HepG2 (cell line): ENCODE results near the gene S100A8. TPM values are rescaled to one million over a fixed set of nuclear protein-coding genes. Genes with fewer than 3 reads are reported as not detected.

Source experiments
- ATAC-seq: fragments of 200-7000 bp; cut with Tn5 transposase; 3 replicates; pipeline ENCODE4 v1.9.1; 2020; ENCODE audit warnings: mild to moderate bottlenecking, moderate library complexity
- BruUV-seq: library from RNA; stranded (reverse); fragments of 400-500 nt; replicated peaks from 2 replicates; lab custom pipeline; 2021; lab: Mats Ljungman, UMichigan
- CTCF ChIA-PET: fragments of 300-600 bp; formaldehyde crosslinking; extraction: SDS; loops from one replicate; lab custom pipeline; 2021; ENCODE audit warnings: low total read pairs, inconsistent platforms, low intra/inter-chr PET ratio; lab: Yijun Ruan, JAX
- POLR2A ChIA-PET: fragments of 350-600 bp; sonication (Branson Sonifier 250); formaldehyde crosslinking; loops from one replicate; lab custom pipeline; 2020; ENCODE audit warnings: antibody characterized with exemption, inconsistent platforms; lab: Yijun Ruan, JAX
- DNase-seq: peaks from one replicate; pipeline ENCODE4 v3.0.0-alpha.2; 2015; ENCODE audit warnings: low spot score
- FAIRE-seq: peaks from 3 replicates; lab custom pipeline; 2011; peaks lifted over from hg19 to GRCh38; lab: Jason Lieb, UNC
- H2AFZ ChIP-seq: one replicate; pipeline ENCODE4 v1.6.1; 2011; ENCODE audit warnings: low read length, inconsistent platforms
- H3K27ac ChIP-seq: fragments of 300-600 bp; 3 replicates; pipeline ENCODE4 v1.8.0; 2011; ENCODE audit warnings: mixed run types, mild to moderate bottlenecking, mixed read lengths, low read length, inconsistent platforms; ENCODE audit not compliant: insufficient read depth; ENCODE audit errors: extremely low read length
- H3K27me3 ChIP-seq, 2 experiments: fragments of 200-600 bp in 1 of 2; 2 replicates in 1 of 2; 3 replicates in 1 of 2; pipeline versions ENCODE4 v1.6.0 to v1.8.0; 2011; ENCODE audit warnings: low read length in 2 of 2, mild to moderate bottlenecking in 2 of 2, moderate library complexity in 2 of 2, inconsistent platforms in 1 of 2; ENCODE audit not compliant: insufficient read depth in 2 of 2, control insufficient read depth in 1 of 2
- H3K36me3 ChIP-seq, 2 experiments: fragments of 200-600 bp in 1 of 2; replicated peaks in 1 of 2; 2 replicates in 1 of 2; 3 replicates in 1 of 2; pipeline versions ENCODE4 v1.5.1 to v1.8.0; 2011; ENCODE audit warnings: low read length in 2 of 2, inconsistent platforms in 1 of 2; ENCODE audit not compliant: insufficient read depth in 2 of 2, control insufficient read depth in 1 of 2
- H3K4me1 ChIP-seq: 2 replicates; pipeline ENCODE4 v1.5.1; 2012; ENCODE audit warnings: low read length, inconsistent platforms; ENCODE audit not compliant: insufficient read depth
- H3K4me2 ChIP-seq: 2 replicates; pipeline ENCODE4 v1.6.0; 2011; ENCODE audit warnings: low read depth, low read length, inconsistent platforms
- H3K4me3 ChIP-seq, 3 experiments: fragments of 200-600 bp in 1 of 3; sonication (generic), shearing (Covaris generic) in 1 of 3; replicated peaks in 1 of 3; 2 replicates each; pipeline ENCODE4 v1.5.1; 2011 to 2016; ENCODE audit warnings: low read length in 3 of 3, inconsistent platforms in 2 of 3, low read depth in 2 of 3, mild to moderate bottlenecking in 2 of 3, control low read depth in 1 of 3, mixed read lengths in 1 of 3; ENCODE audit not compliant: insufficient read depth in 1 of 3
- H3K79me2 ChIP-seq: one replicate; pipeline ENCODE4 v1.6.1; 2011; ENCODE audit warnings: low read length, inconsistent platforms; ENCODE audit not compliant: insufficient read depth
- H3K9ac ChIP-seq: 2 replicates; pipeline ENCODE4 v1.6.0; 2011; ENCODE audit warnings: mild to moderate bottlenecking, low read depth, low read length, inconsistent platforms; ENCODE audit not compliant: insufficient read depth
- H3K9me3 ChIP-seq: 2 replicates; pipeline ENCODE4 v1.5.1; 2012; ENCODE audit warnings: mild to moderate bottlenecking, low read length
- H4K20me1 ChIP-seq: 2 replicates; pipeline ENCODE4 v1.6.0; 2011; ENCODE audit warnings: inconsistent platforms, mild to moderate bottlenecking, low read length, moderate library complexity; ENCODE audit not compliant: insufficient read depth
- ELF3 ChIP-seq: IDR thresholded peaks from 2 replicates; pipeline ENCODE4 v1.6.1; 2016; ENCODE audit warnings: missing genetic modification reagents, missing compliant biosample characterization
- GLI4 ChIP-seq: sonication (generic); formaldehyde crosslinking; IDR thresholded peaks from 2 replicates; pipeline ENCODE4 v1.5.1; 2020; ENCODE audit warnings: missing genetic modification reagents, mild to moderate bottlenecking, moderate library complexity, borderline replicate concordance
- KLF13 ChIP-seq: sonication (generic); formaldehyde crosslinking; IDR thresholded peaks from 2 replicates; pipeline ENCODE4 v1.4.0; 2020; ENCODE audit warnings: mild to moderate bottlenecking, missing genetic modification reagents
- NCOR1 ChIP-seq: fragments of 200-600 bp; sonication (generic); IDR thresholded peaks from 2 replicates; pipeline ENCODE4 v1.7.0; 2017; ENCODE audit warnings: antibody characterized with exemption, low read length, borderline replicate concordance
- TFAP4 ChIP-seq: sonication (generic); IDR thresholded peaks from 2 replicates; pipeline ENCODE4 v1.6.1; 2016; ENCODE audit warnings: low read depth, borderline replicate concordance
- UBTF ChIP-seq: sonication (generic); formaldehyde crosslinking; IDR thresholded peaks from 2 replicates; pipeline ENCODE4 v1.4.0; 2020; ENCODE audit warnings: mild to moderate bottlenecking, missing genetic modification reagents
- ZNF207 ChIP-seq: fragments of 450-650 bp; IDR thresholded peaks from 2 replicates; pipeline ENCODE4 v1.6.1; 2016; ENCODE audit warnings: antibody characterized with exemption, borderline replicate concordance
- ZNF326 ChIP-seq: sonication (generic); formaldehyde crosslinking; IDR thresholded peaks from 2 replicates; pipeline ENCODE4 v1.4.0; 2020; ENCODE audit warnings: missing genetic modification reagents, borderline replicate concordance
- ZNF343 ChIP-seq: sonication (generic); formaldehyde crosslinking; IDR thresholded peaks from 2 replicates; pipeline ENCODE4 v1.4.0; 2020; ENCODE audit warnings: mild to moderate bottlenecking, missing genetic modification reagents
- ZNF572 ChIP-seq: sonication (generic); formaldehyde crosslinking; IDR thresholded peaks from 2 replicates; pipeline ENCODE4 v1.5.1; 2020; ENCODE audit warnings: mild to moderate bottlenecking, missing genetic modification reagents
- ZNF619 ChIP-seq: sonication (generic); formaldehyde crosslinking; IDR thresholded peaks from 2 replicates; pipeline ENCODE4 v1.4.0; 2020; ENCODE audit warnings: mild to moderate bottlenecking, missing genetic modification reagents
- ZNF800 ChIP-seq: sonication (generic); formaldehyde crosslinking; IDR thresholded peaks from 2 replicates; pipeline ENCODE4 v1.4.0; 2020; ENCODE audit warnings: missing genetic modification reagents
- WGBS: methylation state at CpG from one replicate; pipeline ENCODE4 v1.1.6; 2017; ENCODE audit warnings: low lambda C conversion rate; 5-methylcytosine and 5-hydroxymethylcytosine counted together
- in situ Hi-C: cut with HindIII; loops from 2 replicates; pipeline ENCODE4 v1.10.0; 2017; ENCODE audit warnings: low pct_unique_long_range_greater_than_20kb; ENCODE audit not compliant: extremely low pct_ligation_motif_present
- intact Hi-C: fragments of 100-400 bp; cut with micrococcal nuclease; formaldehyde crosslinking; loops from one replicate; pipeline ENCODE4 v1.10.0; 2022; ENCODE audit not compliant: unreplicated experiment
- polyA plus RNA-seq, 8 experiments: library from polyadenylated mRNA; depleted of rRNA in 3 of 8; stranded (reverse) in 7 of 8; unstranded in 1 of 8; fragments of >200 nt; fragmentation: Illumina TruSeq in 4 of 8; extraction: Trizol in 4 of 8; gene quantifications; 2 replicates each; pipeline versions ENCODE4 v1.2.1 to v1.2.3, GENCODE V29; 2011 to 2016; ENCODE audit warnings: low read depth in 4 of 8, missing spikeins in 1 of 8, mixed read lengths in 1 of 8; ENCODE audit not compliant: insufficient read depth in 1 of 8
- total RNA-seq, 5 experiments: library from RNA; depleted of rRNA; stranded (reverse); fragments of >200 nt; fragmentation: Illumina TruSeq; extraction: Trizol; gene quantifications; 2 replicates each; pipeline ENCODE4 v1.2.3, GENCODE V29; 2016; ENCODE audit warnings: low read depth in 1 of 5

S100A8 gene
- total and polyA plus RNA-seq, 2 of the 13 experiments (the other 11 are each of a cell fraction or from before 2014, with no cell fraction given), result not detected

GRCh38 chr1:153397051-153397923, 6.4 kb upstream of the S100A8 start:
- Histone ChIP-seq H3K9ac (no peak overlapping the region), H2AFZ (no peak overlapping the region), H3K36me3 (no peaks in the 10 kb centered on the region), H3K27ac (no peak overlapping the region), H3K9me3 (no peaks in the 10 kb centered on the region), H3K27me3 (peaks cover 2 to 57% of the 10 kb centered on the region in 2 experiments; a peak in 4 of 5 replicates), H3K4me3 (no peak overlapping the region), H3K4me2 (no peak overlapping the region), H3K4me1 (no peaks in the 10 kb centered on the region), H4K20me1 (no peaks in the 10 kb centered on the region), H3K79me2 (no peaks in the 10 kb centered on the region)
- FAIRE-seq (no peak), ATAC-seq (no peak), DNase-seq (no peak)
- CTCF ChIA-PET, result no interaction called here
- WGBS, result 9% methylated on average over 10 of the region's 19 CpGs
- intact Hi-C loops (loop anchor here (10.0 kb wide), 2 partner anchors 62 to 1002 kb away; no protein-coding TSS in a partner anchor), in situ Hi-C loops (no loop called here)
- no TSS peak for BruUV-seq
- POLR2A ChIA-PET, result no interaction called here
- no peak for TF ChIP-seq ZNF207
- no peak for TF ChIP-seq ZNF326 (CRISPR knock-in tag)
- no peak for TF ChIP-seq ZNF343 (CRISPR knock-in tag)
- TF ChIP-seq TFAP4, result no peak
- no peak for TF ChIP-seq ZNF619 (CRISPR knock-in tag)
- no peak for TF ChIP-seq UBTF (CRISPR knock-in tag)
- TF ChIP-seq ZNF572 (CRISPR knock-in tag), result no peak
- TF ChIP-seq GLI4, result no peak
- no peak for TF ChIP-seq ELF3 (CRISPR knock-in tag)
- TF ChIP-seq KLF13 (CRISPR knock-in tag), result no peak
- no peak for TF ChIP-seq ZNF800 (CRISPR knock-in tag)
- TF ChIP-seq NCOR1, result no peak
